BLaER1 (cell line): ENCODE results near the gene ATP6V0D1.
A peak's percentile ranks its signal among the peaks of the same experiment; 100 is the strongest.

Experiments used
- H3K27ac ChIP-seq: shearing (Covaris generic); formaldehyde crosslinking; 2 replicates; pipeline ENCODE4 v1.8.1; 2022
- H3K27me3 ChIP-seq: shearing (Covaris generic); formaldehyde crosslinking; 2 replicates; pipeline ENCODE4 v1.8.1; 2022
- H3K36me3 ChIP-seq: shearing (Covaris generic); formaldehyde crosslinking; 2 replicates; pipeline ENCODE4 v1.8.1; 2022
- H3K4me1 ChIP-seq: shearing (Covaris generic); formaldehyde crosslinking; 2 replicates; pipeline ENCODE4 v1.8.1; 2022
- H3K4me2 ChIP-seq: shearing (Covaris generic); formaldehyde crosslinking; 2 replicates; pipeline ENCODE4 v1.8.1; 2022
- H3K4me3 ChIP-seq: shearing (Covaris generic); formaldehyde crosslinking; 2 replicates; pipeline ENCODE4 v1.8.1; 2022
- H3K9ac ChIP-seq: shearing (Covaris generic); formaldehyde crosslinking; 2 replicates; pipeline ENCODE4 v1.8.1; 2022
- H3K9me3 ChIP-seq: shearing (Covaris generic); formaldehyde crosslinking; 2 replicates; pipeline ENCODE4 v1.8.1; 2022
- H4K20me1 ChIP-seq: shearing (Covaris generic); formaldehyde crosslinking; 2 replicates; pipeline ENCODE4 v1.8.1; 2022
- Cebpa-rat ChIP-seq: shearing (Covaris generic); IDR thresholded peaks from 2 replicates; pipeline ENCODE4 v1.8.1; 2022

ATP6V0D1 gene

GRCh38 chr16:67458121-67458641 lies 22.8 kb downstream of the ATP6V0D1 start:
- Histone ChIP-seq H3K4me1 (peaks cover 55% of the 10 kb centered on the region), H3K27me3 (no peaks in the 10 kb centered on the region), H4K20me1 (peaks cover 100% of the 10 kb centered on the region), H3K9ac (no peak overlapping the region), H3K27ac (no peak overlapping the region), H3K4me2 (no peak overlapping the region), H3K4me3 (no peak overlapping the region), H3K36me3 (peaks cover 51% of the 10 kb centered on the region), H3K9me3 (no peaks in the 10 kb centered on the region)
- TF ChIP-seq Cebpa-rat: no peak

DNA sequence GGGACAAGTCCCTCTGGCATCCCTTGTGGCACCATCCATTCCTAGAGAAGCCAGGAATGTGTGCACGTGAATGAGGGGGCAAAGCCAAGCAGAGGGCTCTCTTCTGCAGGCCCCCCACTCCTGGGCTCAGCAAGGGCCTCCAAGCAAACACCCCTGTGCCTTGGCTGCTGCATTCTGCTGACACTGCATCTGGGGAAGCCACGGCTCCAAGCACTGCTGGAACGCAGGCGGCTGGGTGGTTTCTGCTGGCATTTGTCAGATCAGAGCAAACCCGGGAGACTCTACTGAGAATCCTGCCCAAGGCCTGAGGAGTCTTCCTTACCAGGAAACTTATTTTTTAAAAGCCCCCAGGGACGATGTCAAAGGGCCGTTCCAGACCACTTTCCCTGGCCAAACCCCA lies 23.3 kb downstream of the ATP6V0D1 start:
- Histone ChIP-seq H3K4me1 (peaks cover 55% of the 10 kb centered on the region), H3K9ac (no peak overlapping the region), H4K20me1 (peaks cover 100% of the 10 kb centered on the region), H3K36me3 (peaks cover 51% of the 10 kb centered on the region), H3K9me3 (no peaks in the 10 kb centered on the region), H3K27me3 (no peaks in the 10 kb centered on the region), H3K4me3 (no peak overlapping the region), H3K27ac (no peak overlapping the region), H3K4me2 (no peak overlapping the region)
- TF ChIP-seq Cebpa-rat: no peak

- H3K27me3 ChIP-seq: no peaks in the 10 kb centered on the region
- no peak overlapping the region for H3K9ac ChIP-seq
- TF ChIP-seq Cebpa-rat: no peak
- peaks cover 51% of the 10 kb centered on the region for H3K36me3 ChIP-seq
- H3K27ac ChIP-seq: no peak overlapping the region
- no peak overlapping the region for H3K4me2 ChIP-seq
- H3K4me3 ChIP-seq: no peak overlapping the region
- peaks cover 48% of the 10 kb centered on the region for H3K4me1 ChIP-seq
- H4K20me1 ChIP-seq: peaks cover 100% of the 10 kb centered on the region
- no peaks in the 10 kb centered on the region for H3K9me3 ChIP-seq
These were observed 24.4 kb downstream of the ATP6V0D1 start for GRCh38 chr16:67456391-67457081.

DNA sequence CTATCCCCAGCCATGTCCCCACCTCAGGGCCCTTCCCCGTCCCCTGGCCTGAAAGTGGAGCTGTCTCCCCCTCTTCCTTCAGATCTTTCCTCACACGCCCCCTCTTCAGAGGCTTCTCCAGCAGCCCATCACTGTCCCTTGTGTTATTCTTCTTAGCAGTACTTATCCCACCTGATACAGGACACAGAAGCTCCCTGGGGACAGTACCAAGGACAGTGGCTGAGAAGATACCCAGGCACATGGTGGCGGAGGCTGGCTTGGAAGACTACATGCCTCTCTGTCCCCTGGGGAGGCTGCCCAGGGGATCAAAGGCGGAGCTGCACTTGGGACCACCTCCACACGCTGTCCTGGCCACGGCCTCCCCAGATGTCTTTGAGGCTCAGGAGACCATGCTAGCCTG lies 26.1 kb downstream of the ATP6V0D1 start:
- H3K27me3 ChIP-seq: no peaks in the 10 kb centered on the region

GRCh38 chr16:67454104-67454503 lies 26.9 kb downstream of the ATP6V0D1 start:
- no peaks in the 10 kb centered on the region for H3K9me3 ChIP-seq
- peaks cover 34% of the 10 kb centered on the region for H3K4me1 ChIP-seq
- no peak for TF ChIP-seq Cebpa-rat
- H4K20me1 ChIP-seq: peaks cover 100% of the 10 kb centered on the region
- H3K36me3 ChIP-seq: peaks cover 55% of the 10 kb centered on the region
- H3K4me3 ChIP-seq: no peak overlapping the region
- no peak overlapping the region for H3K4me2 ChIP-seq
- no peaks in the 10 kb centered on the region for H3K27me3 ChIP-seq
- no peak overlapping the region for H3K27ac ChIP-seq
- H3K9ac ChIP-seq: no peak overlapping the region

More for the DNA sequence above, 26.1 kb downstream of the ATP6V0D1 start:
- no peak for TF ChIP-seq Cebpa-rat
- Histone ChIP-seq H3K4me1 (peaks cover 42% of the 10 kb centered on the region), H3K4me2 (peak overlapping the region; percentile 40), H3K36me3 (peaks cover 51% of the 10 kb centered on the region), H3K27ac (peak overlapping the region; percentile 13; the same call in 1 of the 2 replicates), H3K4me3 (no peak overlapping the region), H4K20me1 (peaks cover 100% of the 10 kb centered on the region), H3K9me3 (no peaks in the 10 kb centered on the region), H3K9ac (no peak overlapping the region)

GRCh38 chr16:67451704-67452435 lies 29.1 kb downstream of the ATP6V0D1 start:
- Histone ChIP-seq H3K9me3 (no peaks in the 10 kb centered on the region), H4K20me1 (peaks cover 100% of the 10 kb centered on the region), H3K27ac (no peak overlapping the region), H3K36me3 (peaks cover 78% of the 10 kb centered on the region), H3K4me1 (peaks cover 21% of the 10 kb centered on the region), H3K4me2 (no peak overlapping the region), H3K9ac (no peak overlapping the region), H3K27me3 (no peaks in the 10 kb centered on the region), H3K4me3 (no peak overlapping the region)
- no peak for TF ChIP-seq Cebpa-rat

- Histone ChIP-seq H3K36me3 (peaks cover 85% of the 10 kb centered on the region), H3K9ac (no peak overlapping the region), H3K4me1 (peaks cover 16% of the 10 kb centered on the region), H4K20me1 (peaks cover 100% of the 10 kb centered on the region), H3K4me2 (no peak overlapping the region), H3K4me3 (no peak overlapping the region), H3K27ac (no peak overlapping the region), H3K9me3 (no peaks in the 10 kb centered on the region), H3K27me3 (no peaks in the 10 kb centered on the region)
- TF ChIP-seq Cebpa-rat: no peak
These were observed 29.8 kb downstream of the ATP6V0D1 start for GRCh38 chr16:67451061-67451703.

DNA sequence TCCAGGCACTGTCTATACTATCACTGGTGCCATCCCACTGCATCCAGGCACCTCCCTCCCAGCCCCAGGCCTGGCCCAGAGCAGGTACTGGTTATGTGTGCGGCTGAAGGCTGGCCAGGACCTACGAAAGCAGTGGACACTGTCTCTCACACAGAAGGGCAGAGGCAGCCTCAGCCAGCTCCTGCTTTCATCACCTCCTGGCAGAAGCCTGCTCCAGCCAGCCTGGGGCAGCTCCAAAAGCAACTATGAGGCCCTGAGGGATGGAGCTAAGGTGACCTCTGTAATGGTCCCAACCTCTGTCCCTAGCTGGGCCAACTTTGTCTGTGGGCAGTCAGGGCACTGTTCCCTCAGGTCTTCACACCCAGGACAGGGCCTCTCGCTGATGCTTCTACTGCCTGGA lies 31.2 kb downstream of the ATP6V0D1 start:
- Histone ChIP-seq H3K27me3 (no peaks in the 10 kb centered on the region), H4K20me1 (peaks cover 100% of the 10 kb centered on the region), H3K4me1 (peaks cover 1% of the 10 kb centered on the region), H3K9ac (no peak overlapping the region), H3K4me3 (no peak overlapping the region), H3K36me3 (peaks cover 94% of the 10 kb centered on the region), H3K27ac (no peak overlapping the region), H3K4me2 (no peak overlapping the region), H3K9me3 (no peaks in the 10 kb centered on the region)
- TF ChIP-seq Cebpa-rat: no peak

- H4K20me1 ChIP-seq: peaks cover 100% of the 10 kb centered on the region
- H3K9me3 ChIP-seq: no peaks in the 10 kb centered on the region
- H3K4me1 ChIP-seq: no peaks in the 10 kb centered on the region
- H3K27ac ChIP-seq: no peak overlapping the region
- H3K9ac ChIP-seq: no peak overlapping the region
- no peaks in the 10 kb centered on the region for H3K27me3 ChIP-seq
- H3K4me3 ChIP-seq: no peak overlapping the region
- no peak for TF ChIP-seq Cebpa-rat
- H3K4me2 ChIP-seq: no peak overlapping the region
- H3K36me3 ChIP-seq: peaks cover 98% of the 10 kb centered on the region
These were observed 31.6 kb downstream of the ATP6V0D1 start for GRCh38 chr16:67449336-67449735.

DNA sequence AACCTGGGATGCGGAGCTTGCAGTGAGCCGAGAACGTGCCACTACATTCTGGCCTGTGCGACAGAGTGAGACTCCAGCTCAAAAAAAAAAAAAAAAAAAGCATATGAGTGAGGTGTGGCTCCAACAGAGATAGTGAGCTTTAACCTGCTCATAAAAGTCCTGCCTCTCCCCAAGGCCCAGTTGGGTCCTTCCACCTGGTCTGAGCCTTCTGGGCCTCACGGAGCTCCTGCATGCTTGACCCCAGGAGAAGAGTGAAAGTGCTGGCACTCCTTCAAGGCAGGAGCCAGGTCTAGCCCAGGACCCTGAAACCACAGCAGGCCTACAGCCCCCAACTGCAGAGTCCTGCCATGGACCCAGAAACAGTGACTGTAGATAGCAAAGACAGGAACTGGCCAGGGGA lies 32.4 kb downstream of the ATP6V0D1 start:
- H3K36me3 ChIP-seq: peaks cover 99% of the 10 kb centered on the region
- no peaks in the 10 kb centered on the region for H3K4me1 ChIP-seq
- no peak for TF ChIP-seq Cebpa-rat
- H3K4me3 ChIP-seq: no peak overlapping the region
- no peaks in the 10 kb centered on the region for H3K9me3 ChIP-seq
- H3K4me2 ChIP-seq: no peak overlapping the region
- no peaks in the 10 kb centered on the region for H3K27me3 ChIP-seq
- no peak overlapping the region for H3K27ac ChIP-seq
- H3K9ac ChIP-seq: no peak overlapping the region
- peaks cover 100% of the 10 kb centered on the region for H4K20me1 ChIP-seq
